Measurements from ENCODE around the gene JADE2.
A peak's percentile ranks its signal among the peaks of the same experiment; 100 is the strongest.

JADE2 gene

DNA sequence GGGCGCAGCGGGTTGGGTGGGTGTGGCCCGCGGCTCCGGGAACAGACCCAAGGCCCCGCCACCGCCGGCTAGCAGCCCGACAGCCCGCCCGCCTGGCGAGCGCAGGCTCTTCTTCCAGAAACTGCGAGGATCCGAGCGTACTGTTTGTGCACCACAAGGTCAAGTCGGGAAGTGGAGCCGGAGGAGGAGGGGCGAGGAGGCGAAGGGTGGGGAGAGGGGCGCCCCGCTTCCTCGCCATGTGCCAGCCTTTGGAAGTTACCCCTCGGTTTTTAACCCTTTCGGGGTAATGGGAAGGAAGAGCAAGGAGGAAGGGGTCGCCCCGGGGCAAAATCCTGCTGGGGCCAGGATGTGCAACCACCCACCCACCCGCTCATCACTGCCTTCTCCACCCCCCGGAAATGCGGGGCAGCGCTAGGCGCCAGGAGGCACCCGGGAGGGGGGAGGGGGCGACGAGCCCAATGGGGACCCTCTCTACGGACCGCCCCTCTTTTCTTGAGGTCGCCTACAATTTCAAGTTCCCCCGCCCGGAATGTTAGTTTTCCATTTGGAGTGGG, 1.1 kb upstream of the JADE2 start (continued):
- TF ChIP-seq PBX3 (CRISPR knock-in tag; IDR thresholded peaks at IDR 0.05) (0 out of 2 replicates have a peak, but pooled peaks have one; percentile 38), ZNF600 (tag by site-specific recombination; IDR thresholded peaks at IDR 0.05) (peak; percentile 92), ZNF621 (tag by site-specific recombination; IDR thresholded peaks at IDR 0.05) (no peak), ZNF626 (tag by site-specific recombination; IDR thresholded peaks at IDR 0.05) (no peak), KLF9 (tag by site-specific recombination; IDR thresholded peaks at IDR 0.05; ENCODE audit: low read depth) (peak; percentile 94), MZF1 (tag by site-specific recombination; IDR thresholded peaks at IDR 0.05; ENCODE audit: borderline replicate concordance) (no peak), ZNF473 (tag by site-specific recombination; IDR thresholded peaks at IDR 0.05) (no peak), ZNF529 (tag by site-specific recombination; IDR thresholded peaks at IDR 0.05; ENCODE audit: insufficient replicate concordance) (no peak), ZNF792 (tag by site-specific recombination; IDR thresholded peaks at IDR 0.05) (no peak), ZSCAN30 (tag by site-specific recombination; IDR thresholded peaks at IDR 0.05) (0 out of 2 replicates have a peak, but pooled peaks have one; percentile 33), ZNF350 (tag by site-specific recombination; IDR thresholded peaks at IDR 0.05) (no peak), ZNF404 (tag by site-specific recombination; IDR thresholded peaks at IDR 0.05) (no peak), ZNF580 (tag by site-specific recombination; IDR thresholded peaks at IDR 0.05) (no peak), ZNF157 (tag by site-specific recombination; IDR thresholded peaks at IDR 0.05) (no peak), REST (tag by site-specific recombination; IDR thresholded peaks at IDR 0.05) (no peak), KLF16 (tag by site-specific recombination; IDR thresholded peaks at IDR 0.05) (peak; percentile 66; the same call in 1 of the 2 replicates), MYNN (tag by site-specific recombination; IDR thresholded peaks at IDR 0.05; ENCODE audit: borderline replicate concordance) (no peak), CTCF (tag by site-specific recombination; IDR thresholded peaks at IDR 0.05) (no peak; the same call in 1 of the 2 replicates), KLF7 (tag by site-specific recombination; IDR thresholded peaks at IDR 0.05; ENCODE audit: borderline replicate concordance) (peak; percentile 14; the same call in 1 of the 2 replicates), KLF10 (tag by site-specific recombination; IDR thresholded peaks at IDR 0.05) (peak; percentile 36; the same call in 1 of the 2 replicates), ZFP3 (tag by site-specific recombination; IDR thresholded peaks at IDR 0.05; ENCODE audit: low read depth) (no peak), ZNF146 (tag by site-specific recombination; IDR thresholded peaks at IDR 0.05) (no peak), TCF7L2 (IDR thresholded peaks at IDR 0.05; ENCODE audit: borderline replicate concordance, low read depth, low read length) (no peak), GLI2 (tag by site-specific recombination; IDR thresholded peaks at IDR 0.05; ENCODE audit: borderline replicate concordance, low read depth) (no peak), ZNF596 (tag by site-specific recombination; IDR thresholded peaks at IDR 0.05) (0 out of 2 replicates have a peak, but pooled peaks have one; percentile 28), ZNF132 (tag by site-specific recombination; IDR thresholded peaks at IDR 0.05; ENCODE audit: borderline replicate concordance) (no peak)
- TF ChIP-seq, protein P1, sequence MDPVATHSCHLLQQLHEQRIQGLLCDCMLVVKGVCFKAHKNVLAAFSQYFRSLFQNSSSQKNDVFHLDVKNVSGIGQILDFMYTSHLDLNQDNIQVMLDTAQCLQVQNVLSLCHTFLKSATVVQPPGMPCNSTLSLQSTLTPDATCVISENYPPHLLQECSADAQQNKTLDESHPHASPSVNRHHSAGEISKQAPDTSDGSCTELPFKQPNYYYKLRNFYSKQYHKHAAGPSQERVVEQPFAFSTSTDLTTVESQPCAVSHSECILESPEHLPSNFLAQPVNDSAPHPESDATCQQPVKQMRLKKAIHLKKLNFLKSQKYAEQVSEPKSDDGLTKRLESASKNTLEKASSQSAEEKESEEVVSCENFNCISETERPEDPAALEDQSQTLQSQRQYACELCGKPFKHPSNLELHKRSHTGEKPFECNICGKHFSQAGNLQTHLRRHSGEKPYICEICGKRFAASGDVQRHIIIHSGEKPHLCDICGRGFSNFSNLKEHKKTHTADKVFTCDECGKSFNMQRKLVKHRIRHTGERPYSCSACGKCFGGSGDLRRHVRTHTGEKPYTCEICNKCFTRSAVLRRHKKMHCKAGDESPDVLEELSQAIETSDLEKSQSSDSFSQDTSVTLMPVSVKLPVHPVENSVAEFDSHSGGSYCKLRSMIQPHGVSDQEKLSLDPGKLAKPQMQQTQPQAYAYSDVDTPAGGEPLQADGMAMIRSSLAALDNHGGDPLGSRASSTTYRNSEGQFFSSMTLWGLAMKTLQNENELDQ (tag by site-specific recombination; IDR thresholded peaks at IDR 0.05; ENCODE audit: low read depth): no peak
- TF ChIP-seq, protein P2, sequence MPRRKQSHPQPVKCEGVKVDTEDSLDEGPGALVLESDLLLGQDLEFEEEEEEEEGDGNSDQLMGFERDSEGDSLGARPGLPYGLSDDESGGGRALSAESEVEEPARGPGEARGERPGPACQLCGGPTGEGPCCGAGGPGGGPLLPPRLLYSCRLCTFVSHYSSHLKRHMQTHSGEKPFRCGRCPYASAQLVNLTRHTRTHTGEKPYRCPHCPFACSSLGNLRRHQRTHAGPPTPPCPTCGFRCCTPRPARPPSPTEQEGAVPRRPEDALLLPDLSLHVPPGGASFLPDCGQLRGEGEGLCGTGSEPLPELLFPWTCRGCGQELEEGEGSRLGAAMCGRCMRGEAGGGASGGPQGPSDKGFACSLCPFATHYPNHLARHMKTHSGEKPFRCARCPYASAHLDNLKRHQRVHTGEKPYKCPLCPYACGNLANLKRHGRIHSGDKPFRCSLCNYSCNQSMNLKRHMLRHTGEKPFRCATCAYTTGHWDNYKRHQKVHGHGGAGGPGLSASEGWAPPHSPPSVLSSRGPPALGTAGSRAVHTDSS (tag by site-specific recombination; IDR thresholded peaks at IDR 0.05): 0 out of 2 replicates have a peak, but pooled peaks have one; percentile 9
